Measurements from ENCODE around the gene EDEM3. TPM values are rescaled to one million over a fixed set of nuclear protein-coding genes. Genes with fewer than 3 reads are reported as not detected.

EDEM3 gene
- total RNA-seq, 1 experiment from 2014 or later: 14.1 TPM

DNA sequence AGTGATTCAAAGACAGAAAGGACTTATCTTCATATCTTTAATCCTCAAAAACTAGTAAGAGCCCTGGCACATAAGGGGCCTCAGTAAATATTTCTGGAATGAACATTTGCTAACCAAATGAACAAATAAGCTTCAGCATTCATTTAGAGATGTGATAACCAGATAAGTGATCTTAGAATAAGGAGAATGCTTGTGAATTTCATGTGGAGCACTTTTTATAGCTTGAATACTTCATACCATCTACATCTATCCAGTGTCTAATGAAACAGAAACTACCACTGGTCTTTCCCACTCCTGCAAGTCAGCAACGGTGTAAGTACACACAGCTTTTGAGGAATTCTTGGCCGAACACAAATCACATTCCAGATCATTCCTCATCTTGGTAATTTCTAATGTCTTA, 38.5 kb downstream of the EDEM3 start:
- Mint-ChIP-seq H3K27ac (ENCODE audit: unreplicated experiment) (no peak overlapping the region), H3K36me3 (ENCODE audit: insufficient read depth, unreplicated experiment) (no peaks in the 10 kb centered on the region), H3K4me3 (ENCODE audit: unreplicated experiment) (no peak overlapping the region), H3K9me3 (ENCODE audit: unreplicated experiment) (no peaks in the 10 kb centered on the region), H3K4me1 (ENCODE audit: low read depth, unreplicated experiment) (no peaks in the 10 kb centered on the region), H3K27me3 (ENCODE audit: insufficient read depth, unreplicated experiment) (no peaks in the 10 kb centered on the region)
- Histone ChIP-seq H3K4me3 (ENCODE audit: low read depth, low read length) (no peak overlapping the region), H3K27me3 (replicated peaks; ENCODE audit: control insufficient read depth, insufficient read depth, low read length) (no peaks in the 10 kb centered on the region), H3K4me1 (no peaks in the 10 kb centered on the region; the same call in 1 of the 2 replicates), H3K36me3 (ENCODE audit: control insufficient read depth, insufficient read depth, low read length) (no peaks in the 10 kb centered on the region), H3K9me3 (no peaks in the 10 kb centered on the region)
- DNase-seq: no peak
- CTCF ChIA-PET: no interaction called here
- intact Hi-C loops (cut with micrococcal nuclease; ENCODE audit: unreplicated experiment): no loop called here
- BruUV-seq (replicated peaks): no TSS peak
- TF ChIP-seq, protein P1, sequence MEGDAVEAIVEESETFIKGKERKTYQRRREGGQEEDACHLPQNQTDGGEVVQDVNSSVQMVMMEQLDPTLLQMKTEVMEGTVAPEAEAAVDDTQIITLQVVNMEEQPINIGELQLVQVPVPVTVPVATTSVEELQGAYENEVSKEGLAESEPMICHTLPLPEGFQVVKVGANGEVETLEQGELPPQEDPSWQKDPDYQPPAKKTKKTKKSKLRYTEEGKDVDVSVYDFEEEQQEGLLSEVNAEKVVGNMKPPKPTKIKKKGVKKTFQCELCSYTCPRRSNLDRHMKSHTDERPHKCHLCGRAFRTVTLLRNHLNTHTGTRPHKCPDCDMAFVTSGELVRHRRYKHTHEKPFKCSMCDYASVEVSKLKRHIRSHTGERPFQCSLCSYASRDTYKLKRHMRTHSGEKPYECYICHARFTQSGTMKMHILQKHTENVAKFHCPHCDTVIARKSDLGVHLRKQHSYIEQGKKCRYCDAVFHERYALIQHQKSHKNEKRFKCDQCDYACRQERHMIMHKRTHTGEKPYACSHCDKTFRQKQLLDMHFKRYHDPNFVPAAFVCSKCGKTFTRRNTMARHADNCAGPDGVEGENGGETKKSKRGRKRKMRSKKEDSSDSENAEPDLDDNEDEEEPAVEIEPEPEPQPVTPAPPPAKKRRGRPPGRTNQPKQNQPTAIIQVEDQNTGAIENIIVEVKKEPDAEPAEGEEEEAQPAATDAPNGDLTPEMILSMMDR (IDR thresholded peaks at IDR 0.05; ENCODE audit: insufficient read depth in 1 of 2, low read depth in 1 of 2, low read length in 1 of 2, severe bottlenecking in 1 of 2, unreplicated experiment in 1 of 2): no peak
- POLR2A ChIA-PET: no interaction called here

DNA sequence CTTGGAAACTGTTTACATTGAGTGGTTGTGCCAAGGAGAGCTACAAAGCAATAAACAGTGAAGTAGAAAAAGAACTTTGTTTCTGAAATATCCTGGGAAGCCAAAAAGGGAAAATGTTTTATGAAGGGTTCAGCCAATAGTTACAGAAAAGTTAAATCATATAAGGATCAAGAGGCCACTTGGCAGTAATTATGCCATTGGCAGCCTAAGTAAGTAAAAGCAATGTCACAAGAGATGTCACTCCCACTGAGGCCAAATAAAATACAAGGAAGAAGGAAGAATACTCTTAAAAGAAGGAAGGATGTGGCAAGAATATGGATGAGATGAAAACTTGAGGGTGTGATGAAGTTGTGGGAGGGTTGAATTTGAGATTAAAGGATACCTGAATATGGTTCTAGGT, 45.2 kb downstream of the EDEM3 start:
- H3K36me3 ChIP-seq (ENCODE audit: control insufficient read depth, insufficient read depth, low read length): no peaks in the 10 kb centered on the region
- no TSS peak for BruUV-seq (replicated peaks)

DNA sequence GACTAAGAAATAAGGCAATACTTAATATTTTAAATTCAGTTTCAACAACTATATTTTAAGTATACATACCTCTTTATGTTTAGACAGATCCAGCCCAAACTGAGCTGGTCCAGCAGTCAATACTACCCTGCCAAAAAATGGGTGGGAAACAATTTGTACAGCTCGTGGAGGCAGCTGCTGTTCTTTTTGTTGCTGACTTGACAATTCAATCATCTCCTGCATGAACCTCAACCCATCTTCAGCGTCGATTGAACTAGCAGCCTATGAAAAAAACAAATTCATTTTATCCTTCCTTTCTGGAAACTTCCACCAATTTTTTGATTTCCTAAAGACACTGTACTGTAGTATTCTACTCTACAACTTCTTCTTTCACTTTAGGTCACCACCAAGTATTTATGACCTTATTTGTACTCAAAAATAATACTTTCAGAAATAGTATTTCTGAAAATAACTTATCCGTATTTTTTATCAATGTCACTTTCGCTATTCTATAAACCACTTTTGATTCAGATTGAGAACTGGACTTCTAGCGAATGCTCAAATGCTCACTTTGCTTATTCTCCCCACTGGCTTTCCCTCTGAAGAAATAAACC, 46.5 kb downstream of the EDEM3 start:
- TF ChIP-seq, protein P1 (IDR thresholded peaks at IDR 0.05; ENCODE audit: insufficient read depth in 1 of 2, low read depth in 1 of 2, low read length in 1 of 2, severe bottlenecking in 1 of 2, unreplicated experiment in 1 of 2): no peak
- intact Hi-C loops (cut with micrococcal nuclease; ENCODE audit: unreplicated experiment): no loop called here
- CTCF ChIA-PET: no interaction called here
- no peak for DNase-seq
- H3K27me3 ChIP-seq (replicated peaks; ENCODE audit: control insufficient read depth, insufficient read depth, low read length): no peaks in the 10 kb centered on the region
- no peaks in the 10 kb centered on the region for H3K9me3 Mint-ChIP-seq (ENCODE audit: unreplicated experiment)
- no peak overlapping the region for H3K4me3 Mint-ChIP-seq (ENCODE audit: unreplicated experiment)
- no peak overlapping the region for H3K27ac Mint-ChIP-seq (ENCODE audit: unreplicated experiment)
- H3K9me3 ChIP-seq: no peaks in the 10 kb centered on the region
- no peaks in the 10 kb centered on the region for H3K4me1 ChIP-seq
- H3K4me3 ChIP-seq (ENCODE audit: low read depth, low read length): no peak overlapping the region
- BruUV-seq (replicated peaks): no TSS peak
- H3K27me3 Mint-ChIP-seq (ENCODE audit: insufficient read depth, unreplicated experiment): no peaks in the 10 kb centered on the region
- peaks cover 6% of the 10 kb centered on the region for H3K36me3 Mint-ChIP-seq (ENCODE audit: insufficient read depth, unreplicated experiment)
- POLR2A ChIA-PET: no interaction called here
- H3K4me1 Mint-ChIP-seq (ENCODE audit: low read depth, unreplicated experiment): no peaks in the 10 kb centered on the region
- H3K36me3 ChIP-seq (ENCODE audit: control insufficient read depth, insufficient read depth, low read length): no peaks in the 10 kb centered on the region

More for the DNA sequence above, 45.2 kb downstream of the EDEM3 start:
- H3K4me3 Mint-ChIP-seq (ENCODE audit: unreplicated experiment): no peak overlapping the region
- ChIA-PET CTCF (no interaction called here), POLR2A (no interaction called here)
- intact Hi-C loops (cut with micrococcal nuclease; ENCODE audit: unreplicated experiment): no loop called here
- Histone ChIP-seq H3K4me1 (no peaks in the 10 kb centered on the region), H3K27me3 (replicated peaks; ENCODE audit: control insufficient read depth, insufficient read depth, low read length) (no peaks in the 10 kb centered on the region), H3K4me3 (ENCODE audit: low read depth, low read length) (no peak overlapping the region), H3K9me3 (no peaks in the 10 kb centered on the region)
- TF ChIP-seq, protein P1 (IDR thresholded peaks at IDR 0.05; ENCODE audit: insufficient read depth in 1 of 2, low read depth in 1 of 2, low read length in 1 of 2, severe bottlenecking in 1 of 2, unreplicated experiment in 1 of 2): no peak
- H3K36me3 Mint-ChIP-seq (ENCODE audit: insufficient read depth, unreplicated experiment): peaks cover 6% of the 10 kb centered on the region
- DNase-seq: no peak
- no peak overlapping the region for H3K27ac Mint-ChIP-seq (ENCODE audit: unreplicated experiment)
- H3K4me1 Mint-ChIP-seq (ENCODE audit: low read depth, unreplicated experiment): no peaks in the 10 kb centered on the region
- no peaks in the 10 kb centered on the region for H3K27me3 Mint-ChIP-seq (ENCODE audit: insufficient read depth, unreplicated experiment)
- no peaks in the 10 kb centered on the region for H3K9me3 Mint-ChIP-seq (ENCODE audit: unreplicated experiment)

Data from Caco-2 (cell line).